GM13977 (cell line): ENCODE data around the gene RAX.
A peak's percentile ranks its signal among the peaks of the same experiment; 100 is the strongest.

Experiments
- DNase-seq: peaks from one replicate; pipeline ENCODE4 v3.0.0; 2012; ENCODE audit warnings: low spot score
- in situ Hi-C: fragments of 300-500 bp; cut with MboI; formaldehyde crosslinking; loops from one replicate; pipeline ENCODE4 v1.12.0; 2022; ENCODE audit warnings: low sequenced_read_pairs, low pct_unique_long_range_greater_than_20kb, mixed read lengths, inconsistent platforms; ENCODE audit not compliant: unreplicated experiment
- TF ChIP-seq, protein P1 (sequence below): IDR thresholded peaks from 2 replicates; pipeline ENCODE4 v1.5.1; 2012; ENCODE audit warnings: mild to moderate bottlenecking, control low read depth; ENCODE audit not compliant: insufficient read depth; ENCODE audit errors: extremely low read depth, missing control alignments

RAX gene

DNA sequence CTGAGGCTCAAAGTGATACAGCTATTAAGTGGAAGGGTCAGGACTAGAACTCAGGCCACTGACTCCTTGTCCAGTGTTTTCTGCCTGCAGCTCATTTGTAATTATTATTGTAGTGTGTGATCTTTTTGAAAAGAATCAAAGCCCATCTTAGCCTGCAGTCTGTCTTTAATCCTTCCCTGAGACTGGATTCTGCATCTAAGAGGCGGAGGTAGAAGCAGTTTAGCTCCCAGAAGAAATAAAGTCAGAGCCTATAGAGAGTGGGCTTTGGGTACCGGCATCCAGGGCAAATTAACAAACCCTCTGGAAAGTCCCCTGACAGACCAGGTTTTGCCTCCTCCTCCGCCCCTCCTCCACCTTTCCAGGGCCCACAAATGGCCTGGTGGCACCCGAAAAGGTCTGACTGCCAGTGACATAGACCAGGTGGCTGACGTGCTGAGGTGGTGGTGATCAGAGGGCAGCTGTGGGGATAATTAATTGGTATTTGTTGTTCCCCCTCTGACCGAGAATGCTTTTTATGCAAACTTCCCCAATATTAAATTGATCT lies 2.2 kb upstream of the RAX start:
- in situ Hi-C loops, result no loop called here
- DNase-seq, result no peak
- TF ChIP-seq, protein P1, sequence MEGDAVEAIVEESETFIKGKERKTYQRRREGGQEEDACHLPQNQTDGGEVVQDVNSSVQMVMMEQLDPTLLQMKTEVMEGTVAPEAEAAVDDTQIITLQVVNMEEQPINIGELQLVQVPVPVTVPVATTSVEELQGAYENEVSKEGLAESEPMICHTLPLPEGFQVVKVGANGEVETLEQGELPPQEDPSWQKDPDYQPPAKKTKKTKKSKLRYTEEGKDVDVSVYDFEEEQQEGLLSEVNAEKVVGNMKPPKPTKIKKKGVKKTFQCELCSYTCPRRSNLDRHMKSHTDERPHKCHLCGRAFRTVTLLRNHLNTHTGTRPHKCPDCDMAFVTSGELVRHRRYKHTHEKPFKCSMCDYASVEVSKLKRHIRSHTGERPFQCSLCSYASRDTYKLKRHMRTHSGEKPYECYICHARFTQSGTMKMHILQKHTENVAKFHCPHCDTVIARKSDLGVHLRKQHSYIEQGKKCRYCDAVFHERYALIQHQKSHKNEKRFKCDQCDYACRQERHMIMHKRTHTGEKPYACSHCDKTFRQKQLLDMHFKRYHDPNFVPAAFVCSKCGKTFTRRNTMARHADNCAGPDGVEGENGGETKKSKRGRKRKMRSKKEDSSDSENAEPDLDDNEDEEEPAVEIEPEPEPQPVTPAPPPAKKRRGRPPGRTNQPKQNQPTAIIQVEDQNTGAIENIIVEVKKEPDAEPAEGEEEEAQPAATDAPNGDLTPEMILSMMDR, result no peak

DNA sequence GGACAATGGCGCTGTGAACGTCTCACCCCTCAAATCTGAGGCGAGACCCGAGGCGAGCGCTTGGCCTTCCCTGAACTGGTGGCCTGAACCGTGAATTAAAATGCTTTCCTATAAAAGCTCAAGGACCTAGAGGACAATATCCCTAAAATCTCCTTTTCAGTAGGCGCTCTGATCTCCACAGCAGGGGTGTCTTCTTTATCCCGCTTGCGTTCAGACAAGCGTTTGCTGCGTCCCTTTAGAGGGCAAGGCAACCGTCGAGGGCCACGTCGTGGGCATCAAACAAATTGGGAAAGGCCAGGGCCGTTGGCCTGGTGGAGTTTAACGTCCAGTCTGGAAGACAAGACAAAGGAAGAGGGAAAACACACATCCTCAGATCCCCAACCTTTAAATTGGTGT lies 1.3 kb upstream of the RAX start:
- TF ChIP-seq, protein P1, result no peak
- no peak for DNase-seq
- in situ Hi-C loops, result no loop called here

DNA sequence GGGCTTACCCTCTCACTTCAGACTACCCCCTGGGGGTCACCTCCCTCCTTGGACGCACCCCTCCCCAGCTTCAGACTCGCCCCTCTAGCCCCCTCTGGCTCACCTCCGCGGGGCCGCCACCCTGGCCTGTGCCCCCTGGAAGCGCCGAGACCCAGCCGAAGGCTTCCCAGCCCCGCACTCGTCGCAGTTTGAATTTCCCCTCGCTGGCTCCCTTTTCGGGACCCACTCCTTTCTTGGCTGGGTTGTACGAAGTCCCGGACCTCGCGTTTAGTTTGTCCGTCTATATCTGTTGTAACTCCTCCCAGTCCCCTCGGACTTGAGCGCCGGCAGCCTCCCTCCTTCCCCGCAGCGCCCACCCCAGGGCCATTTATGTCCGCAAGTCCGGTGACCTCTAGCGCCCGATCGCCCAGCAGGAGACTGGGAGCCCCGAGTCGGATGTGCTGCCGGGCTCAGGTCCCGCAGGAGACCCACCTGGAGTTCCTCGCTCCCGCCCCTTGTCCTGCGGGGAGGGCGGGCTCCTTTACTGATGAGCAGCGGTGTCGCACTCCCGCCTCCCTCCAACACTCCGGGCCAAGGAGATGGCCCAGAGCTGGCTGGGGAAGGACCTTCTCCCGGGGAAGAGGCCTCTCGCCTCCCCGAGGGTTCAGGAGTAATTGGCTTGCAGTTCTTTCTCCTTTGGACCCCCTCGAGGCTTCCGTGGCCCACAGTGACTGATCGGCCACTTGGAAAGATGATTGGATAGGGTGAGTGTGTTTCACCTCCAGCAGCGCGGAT lies 692 bp upstream of the RAX start:
- DNase-seq, result no peak
- TF ChIP-seq, protein P1, result no peak
- in situ Hi-C loops, result no loop called here

GRCh38 chr18:59272221-59272888 lies 899 bp downstream of the RAX start:
- peak; percentile 44 for DNase-seq
- TF ChIP-seq, protein P1, result no peak
- in situ Hi-C loops, result no loop called here

DNA sequence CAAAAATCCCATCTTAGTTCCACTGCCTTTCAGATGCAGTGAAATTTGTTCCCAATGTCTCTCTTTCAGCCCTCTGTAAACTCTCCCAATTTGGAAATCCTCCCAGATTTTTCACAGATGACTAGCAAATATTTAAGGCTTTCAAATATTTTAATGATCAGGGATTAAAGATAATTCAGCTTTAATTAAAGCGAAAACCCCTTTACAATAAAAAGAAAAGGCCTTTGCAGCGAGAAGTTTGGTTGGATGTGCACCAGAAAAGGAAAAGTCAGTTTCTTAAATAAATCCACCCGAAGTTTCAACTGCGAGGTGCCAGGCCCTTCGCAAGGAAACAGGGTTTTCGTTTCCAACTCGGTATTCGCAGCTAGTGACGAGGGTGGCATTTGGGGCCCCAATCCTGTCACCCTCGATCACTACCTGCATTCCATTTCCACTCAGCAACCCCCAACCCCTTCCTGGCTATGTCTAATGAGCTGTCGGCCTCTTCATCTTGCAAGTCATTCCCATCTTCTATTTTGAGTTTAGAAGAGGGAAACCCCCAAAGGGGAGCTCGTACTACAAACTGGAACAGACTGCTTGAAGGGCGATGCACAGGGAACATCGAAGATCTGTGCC lies 1.5 kb downstream of the RAX start:
- DNase-seq, result no peak
- TF ChIP-seq, protein P1, result no peak
- in situ Hi-C loops, result no loop called here

- in situ Hi-C loops, result no loop called here
- DNase-seq, result peak; percentile 39
- TF ChIP-seq, protein P1, result no peak
Measured at GRCh38 chr18:59270689-59271257, 2.5 kb downstream of the RAX start.
